NOMO-1 (cell line): ENCODE measurements around the gene CTDP1.
"Not testable (repeated sequence)": the region's sequence is repeated elsewhere in the genome, so short reads cannot be mapped to it uniquely, and the experiment has no call there.

Experiments
- DNase-seq, 2 experiments: peaks; one replicate each; lab custom pipeline; 2025; ENCODE audit not compliant: unreplicated experiment in 2 of 2; lab: John Stamatoyannopoulos, UW

Gene CTDP1

GRCh38 chr18:79681484-79682387 is 2.1 kb downstream of the CTDP1 start:
- peak; percentile 76 to 84 for DNase-seq

GRCh38 chr18:79682481-79682880 is 2.9 kb downstream of the CTDP1 start:
- no peak for DNase-seq

- DNase-seq, result peak; percentile 89 to 98
Observed at GRCh38 chr18:79682894-79683625, 3.5 kb downstream of the CTDP1 start.

GRCh38 chr18:79683626-79684282 is 4.2 kb downstream of the CTDP1 start:
- DNase-seq, result no peak

- no peak for DNase-seq
Observed at GRCh38 chr18:79684283-79684631, 4.7 kb downstream of the CTDP1 start.

- no peak for DNase-seq
Observed at GRCh38 chr18:79684787-79685186, 5.2 kb downstream of the CTDP1 start.

- DNase-seq, result no peak
Observed at GRCh38 chr18:79685281-79685680, 5.7 kb downstream of the CTDP1 start.

GRCh38 chr18:79685971-79686370 is 6.4 kb downstream of the CTDP1 start:
- DNase-seq, result no peak

- DNase-seq, result no peak
Observed at GRCh38 chr18:79687806-79688205, 8.2 kb downstream of the CTDP1 start.

- DNase-seq, result no peak
Observed at GRCh38 chr18:79690071-79690470, 10.5 kb downstream of the CTDP1 start.

GRCh38 chr18:79690586-79691482 is 11.2 kb downstream of the CTDP1 start:
- no peak for DNase-seq

- no peak for DNase-seq
Observed at GRCh38 chr18:79692056-79692455, 12.5 kb downstream of the CTDP1 start.

GRCh38 chr18:79692886-79693285 is 13.3 kb downstream of the CTDP1 start:
- no peak for DNase-seq

- no peak for DNase-seq
Observed at GRCh38 chr18:79693561-79694205, 14.1 kb downstream of the CTDP1 start.

GRCh38 chr18:79694206-79694894 is 14.7 kb downstream of the CTDP1 start:
- not testable (repeated sequence) for DNase-seq

- no peak for DNase-seq
Observed at GRCh38 chr18:79694895-79695213, 15.3 kb downstream of the CTDP1 start.

GRCh38 chr18:79695269-79695668 is 15.7 kb downstream of the CTDP1 start:
- DNase-seq, result no peak

GRCh38 chr18:79695856-79696850 is 16.6 kb downstream of the CTDP1 start:
- DNase-seq, result no peak
